PC-9 (cell line): Measurements from ENCODE around the gene NUP205.

Experiments used
- CTCF ChIP-seq: fragments of 200-600 bp; sonication (generic); conservative IDR thresholded peaks from 2 replicates; pipeline ENCODE4 v1.6.1; 2017; ENCODE audit warnings: mixed run types, antibody characterized with exemption, mild to moderate bottlenecking, moderate library complexity
- EZH2 ChIP-seq: fragments of 200-600 bp; sonication (generic); IDR thresholded peaks from 2 replicates; pipeline ENCODE4 v1.8.0; 2017; ENCODE audit warnings: antibody characterized with exemption, low read depth

GRCh38 chr7:135517060-135517459 lies 40.7 kb upstream of the NUP205 start:
- no peak for TF ChIP-seq CTCF
- no peak for TF ChIP-seq EZH2
